HG02642 (cell line): ENCODE results near the gene THAP3.
"Not testable (repeated sequence)": the region's sequence is repeated elsewhere in the genome, so short reads cannot be mapped to it uniquely, and the experiment has no call there.

ENCODE experiments used
- ATAC-seq: cut with Tn5 transposase; IDR thresholded peaks from one replicate; pipeline ENCODE4 v1.9.1; 2021; ENCODE audit warnings: mild to moderate bottlenecking; ENCODE audit not compliant: unreplicated experiment, poor library complexity

Gene THAP3

DNA sequence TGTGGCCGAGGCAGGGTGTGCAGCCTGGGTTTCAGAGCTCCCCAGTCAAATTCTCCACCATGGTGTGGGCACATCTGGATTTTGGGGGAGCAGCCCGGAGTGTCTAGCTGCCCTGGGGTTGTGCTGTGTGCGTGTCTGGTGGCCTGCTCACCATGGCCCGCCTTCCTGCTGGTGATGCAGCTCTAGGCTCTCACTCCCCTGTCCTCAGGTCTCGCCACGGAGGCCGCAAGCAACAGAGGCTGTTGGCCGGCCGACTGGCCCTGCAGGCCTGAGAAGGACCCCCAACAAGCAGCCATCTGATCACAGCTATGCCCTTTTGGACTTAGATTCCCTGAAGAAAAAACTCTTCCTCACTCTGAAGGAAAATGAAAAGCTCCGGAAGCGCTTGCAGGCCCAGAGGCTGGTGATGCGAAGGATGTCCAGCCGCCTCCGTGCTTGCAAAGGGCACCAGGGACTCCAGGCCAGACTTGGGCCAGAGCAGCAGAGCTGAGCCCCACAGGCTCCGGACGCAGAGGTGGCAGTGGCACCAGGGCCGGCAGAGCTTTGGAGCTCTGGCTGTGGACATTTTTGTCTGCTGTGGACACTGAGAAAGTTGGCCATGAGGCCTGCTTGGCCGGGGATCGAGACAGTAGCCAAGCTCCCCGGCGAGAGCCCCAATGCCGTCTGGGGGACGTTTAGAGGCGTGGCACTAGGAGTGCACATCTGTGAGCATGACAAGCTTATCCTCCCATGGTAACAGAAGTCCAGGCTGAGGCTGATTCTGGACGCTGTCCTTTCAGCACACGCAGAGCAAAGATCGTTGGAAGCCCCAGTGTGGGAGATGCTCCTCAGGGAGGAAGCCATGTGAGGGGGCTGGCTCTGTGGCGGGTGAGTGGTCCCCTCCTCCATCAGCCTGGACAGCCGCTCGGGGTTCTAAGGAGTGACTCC lies 8.2 kb downstream of the THAP3 start:
- no peak for ATAC-seq

GRCh38 chr1:6634371-6635052 lies 9.8 kb downstream of the THAP3 start:
- no peak for ATAC-seq

GRCh38 chr1:6635161-6635909 lies 10.7 kb downstream of the THAP3 start:
- no peak for ATAC-seq

DNA sequence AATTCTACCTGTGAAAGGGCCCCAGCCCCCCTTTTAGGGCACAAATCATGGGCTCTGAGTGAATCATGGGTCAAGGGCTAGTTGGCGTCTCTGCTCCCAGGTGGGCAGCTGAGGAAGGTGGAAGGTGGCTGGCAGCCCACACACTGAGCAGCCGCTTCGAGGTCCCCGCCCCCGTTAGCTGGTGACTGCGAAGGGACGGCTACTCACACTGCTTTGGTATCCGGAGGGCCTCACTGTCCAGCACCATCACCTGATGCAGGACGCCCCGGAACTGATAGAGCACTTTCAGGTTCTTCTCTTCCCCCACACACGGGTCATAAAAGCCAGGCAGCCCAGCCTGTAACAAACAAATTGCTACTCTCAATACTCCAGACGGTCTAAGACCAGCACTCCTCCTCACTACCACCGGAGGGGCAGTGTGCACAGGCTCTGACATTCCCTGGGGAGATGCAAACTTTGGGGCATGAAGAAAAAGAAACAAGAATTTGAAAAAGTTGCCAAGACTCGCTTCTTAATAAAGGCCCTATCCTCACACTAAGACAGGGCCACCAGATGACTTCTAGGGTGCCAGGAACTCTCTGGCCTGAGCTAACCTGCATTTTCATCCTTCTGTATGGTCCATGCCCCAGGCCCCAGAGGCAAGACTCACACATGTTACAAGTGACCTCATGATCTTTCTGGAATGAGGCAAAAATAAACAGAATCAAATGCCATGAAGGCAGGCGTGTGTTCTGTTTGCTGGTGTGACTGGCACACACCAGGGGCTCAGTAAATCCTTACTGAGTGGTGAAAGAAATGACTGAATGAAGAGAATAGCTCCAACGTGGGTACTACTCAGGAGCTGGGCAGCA lies 11.5 kb downstream of the THAP3 start:
- no peak for ATAC-seq

- not testable (repeated sequence) for ATAC-seq
These were observed 12.1 kb downstream of the THAP3 start for GRCh38 chr1:6636778-6637177.

DNA sequence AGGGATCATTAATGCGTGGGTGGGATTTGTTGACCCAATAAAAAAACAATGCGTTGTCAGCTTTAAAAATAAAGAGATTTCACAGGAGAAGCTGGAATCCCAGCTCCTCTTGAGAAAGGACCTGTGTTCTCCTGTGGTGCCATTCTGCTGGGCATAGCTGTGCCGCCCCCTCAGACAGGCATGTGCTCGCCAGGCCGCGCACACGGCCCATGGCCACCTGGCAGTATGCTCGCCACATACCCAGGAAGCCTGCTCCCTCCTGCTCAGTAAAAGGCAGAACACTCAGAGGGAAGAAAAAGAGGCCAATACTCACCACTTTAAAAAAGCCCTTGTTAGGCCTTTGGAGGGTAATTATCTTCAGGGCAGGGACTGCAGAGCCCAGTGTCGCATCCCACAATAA lies 13.1 kb downstream of the THAP3 start:
- ATAC-seq: no peak

DNA sequence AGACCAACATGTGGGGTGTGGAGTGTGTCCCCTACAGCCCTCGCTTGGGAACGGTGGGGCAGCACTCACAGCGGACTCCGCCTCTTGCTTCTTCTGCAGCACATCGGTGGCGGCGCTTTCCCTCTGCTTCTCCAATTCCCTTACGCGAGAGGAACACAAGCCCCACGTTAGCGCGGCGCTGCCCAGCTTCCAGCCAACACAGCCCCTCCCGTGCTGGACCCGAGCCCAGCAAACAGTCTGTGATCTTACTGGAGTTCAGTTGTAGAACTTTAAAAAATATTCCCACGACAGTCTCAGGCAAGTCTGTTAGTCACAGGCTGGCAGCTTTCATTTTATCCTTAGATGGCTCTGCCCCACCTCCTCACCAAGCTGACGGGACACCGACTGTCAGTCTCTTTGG lies 13.6 kb downstream of the THAP3 start:
- no peak for ATAC-seq

GRCh38 chr1:6640867-6641266 lies 16.2 kb downstream of the THAP3 start:
- not testable (repeated sequence) for ATAC-seq

DNA sequence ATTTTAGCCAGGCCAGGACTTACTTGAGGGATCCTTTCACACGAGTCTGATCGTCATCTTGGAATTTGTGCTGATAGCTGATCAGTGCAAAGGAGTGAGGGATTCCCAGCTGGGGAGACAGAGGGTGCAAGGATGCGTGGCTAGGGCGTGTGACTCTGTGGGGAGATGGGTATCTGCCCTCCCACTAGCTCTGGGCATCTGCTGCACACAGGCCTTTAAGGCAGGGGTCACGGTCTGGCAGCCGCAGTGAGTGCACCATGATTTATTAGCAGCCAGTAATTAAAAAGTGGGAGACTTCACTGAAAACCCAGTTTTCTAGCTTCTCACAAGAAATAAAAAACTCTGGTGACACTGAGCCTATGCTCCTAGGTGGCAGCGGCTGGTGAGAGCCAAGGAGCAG lies 20.4 kb downstream of the THAP3 start:
- ATAC-seq: no peak

DNA sequence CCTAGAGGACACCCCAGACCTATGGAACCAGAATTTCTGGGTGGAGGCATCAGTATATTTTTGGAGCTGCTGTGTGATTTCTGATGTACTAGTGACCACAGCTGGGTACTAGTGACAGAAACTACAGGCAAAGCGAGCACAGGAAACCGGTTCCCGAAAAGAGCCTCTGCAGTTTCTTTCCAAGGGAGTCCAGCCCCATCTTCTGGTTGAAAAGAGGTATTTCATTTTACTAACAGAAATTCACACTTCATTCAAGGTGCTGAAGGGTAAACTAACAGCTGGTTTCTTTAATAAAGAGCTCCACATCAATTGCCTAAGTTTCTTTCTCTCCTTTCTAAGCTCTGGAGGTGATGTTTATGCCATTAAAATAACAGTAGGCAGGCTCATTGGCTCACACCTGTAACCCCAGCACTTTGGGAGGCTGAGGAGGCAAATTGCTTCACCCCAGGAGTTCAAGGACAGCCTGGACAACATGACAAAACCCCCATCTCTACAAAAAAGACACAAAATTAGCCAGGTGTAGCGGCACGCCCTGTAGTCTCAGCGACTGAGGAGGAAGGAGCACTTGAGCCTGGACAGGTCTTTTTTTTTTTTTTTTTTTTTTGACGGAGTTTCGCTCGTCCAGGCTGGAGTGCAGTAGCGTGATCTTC lies 22.0 kb downstream of the THAP3 start:
- no peak for ATAC-seq

DNA sequence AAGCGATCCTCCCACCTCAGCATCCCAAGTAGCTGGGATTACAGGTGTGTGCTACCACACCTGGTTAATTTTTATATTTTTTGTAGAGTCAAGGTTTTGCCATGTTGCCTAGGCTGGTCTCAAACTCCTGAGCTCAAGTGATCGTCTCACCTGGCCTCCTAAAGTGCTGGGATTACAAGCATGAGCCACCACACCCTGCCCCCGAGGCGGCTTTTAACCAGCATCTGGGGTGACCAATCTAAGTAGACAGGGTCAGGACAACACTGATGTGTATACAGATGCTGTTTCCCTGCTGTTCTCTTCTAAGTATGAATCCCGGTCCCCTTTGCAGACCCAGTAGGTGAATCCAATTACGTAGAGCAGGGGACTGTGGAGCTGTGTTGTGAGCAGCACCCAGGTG lies 23.9 kb downstream of the THAP3 start:
- no peak for ATAC-seq

GRCh38 chr1:6651909-6652308 lies 27.2 kb downstream of the THAP3 start:
- ATAC-seq: no peak

DNA sequence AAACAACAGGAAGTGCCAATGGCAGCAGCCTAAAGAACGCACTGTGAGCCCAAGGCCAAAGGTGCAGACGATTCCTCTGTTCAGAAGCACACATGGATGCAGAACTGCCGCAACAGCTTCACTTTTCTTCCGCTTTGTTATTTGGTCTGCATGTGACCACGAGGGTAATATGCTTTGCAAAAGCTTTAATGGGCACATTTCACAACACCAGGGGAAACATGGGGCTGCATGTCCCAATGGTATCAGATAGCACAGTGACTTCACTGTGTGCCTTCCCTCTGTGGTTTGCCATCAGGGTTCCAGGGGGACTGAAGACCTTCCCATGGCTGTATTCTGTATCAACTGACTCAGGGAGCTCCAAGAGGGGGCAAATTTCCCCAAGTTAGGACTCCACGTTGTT lies 28.3 kb downstream of the THAP3 start:
- ATAC-seq: no peak

GRCh38 chr1:6653436-6654290 lies 29.0 kb downstream of the THAP3 start:
- no peak for ATAC-seq

GRCh38 chr1:6657138-6657537 lies 32.5 kb downstream of the THAP3 start:
- ATAC-seq: no peak

- no peak for ATAC-seq
These were observed 33.8 kb downstream of the THAP3 start for GRCh38 chr1:6658359-6659060.

DNA sequence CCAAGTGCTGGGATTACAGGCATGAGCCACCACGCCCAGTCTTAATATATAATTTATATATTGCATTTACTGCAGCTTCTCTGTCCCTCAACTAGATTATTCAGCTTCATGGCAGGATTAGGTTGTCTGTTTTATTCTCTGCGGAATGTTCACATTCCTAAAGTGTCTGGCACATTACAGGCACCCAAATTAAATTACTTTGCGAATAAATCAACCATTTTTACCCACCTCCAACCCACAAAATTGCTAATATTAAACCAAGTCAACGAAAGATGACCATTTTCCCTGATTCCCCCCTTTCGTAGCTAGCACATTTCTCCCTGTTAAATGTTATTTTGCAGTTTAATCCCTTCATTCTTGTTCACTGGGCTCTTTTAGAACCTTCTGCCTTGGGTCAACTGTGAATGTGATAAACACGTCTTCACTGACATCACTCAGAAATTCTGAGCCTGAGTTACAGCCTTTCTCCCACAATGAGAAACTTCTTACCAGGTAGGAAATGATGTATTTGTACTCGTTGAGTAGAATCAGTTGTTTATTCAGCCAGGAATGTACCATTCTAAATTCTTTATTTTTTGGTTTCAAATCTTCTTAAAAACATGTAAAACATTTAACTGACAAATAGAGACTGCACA lies 35.9 kb downstream of the THAP3 start:
- no peak for ATAC-seq

- not testable (repeated sequence) for ATAC-seq
These were observed 37.8 kb downstream of the THAP3 start for GRCh38 chr1:6662468-6662867.
